AG09309 (cell line): Measurements from ENCODE around the gene OGFOD1.
A peak's percentile ranks its signal among the peaks of the same experiment; 100 is the strongest.

Experiments
- DNase-seq: peaks from one replicate; pipeline ENCODE4 v3.0.0-alpha.2; 2010; ENCODE audit warnings: low read depth
- H3K4me3 ChIP-seq: 2 replicates; pipeline ENCODE4 v1.5.1; 2011; ENCODE audit warnings: mild to moderate bottlenecking, low read depth, low read length, moderate library complexity; ENCODE audit not compliant: control insufficient read depth
- TF ChIP-seq, protein P1 (sequence below): IDR thresholded peaks from 2 replicates; pipeline ENCODE4 v1.5.1; 2011; ENCODE audit warnings: mild to moderate bottlenecking, low read depth, low read length, inconsistent platforms; ENCODE audit not compliant: insufficient read depth, control insufficient read depth; ENCODE audit errors: missing control alignments

OGFOD1 gene

DNA sequence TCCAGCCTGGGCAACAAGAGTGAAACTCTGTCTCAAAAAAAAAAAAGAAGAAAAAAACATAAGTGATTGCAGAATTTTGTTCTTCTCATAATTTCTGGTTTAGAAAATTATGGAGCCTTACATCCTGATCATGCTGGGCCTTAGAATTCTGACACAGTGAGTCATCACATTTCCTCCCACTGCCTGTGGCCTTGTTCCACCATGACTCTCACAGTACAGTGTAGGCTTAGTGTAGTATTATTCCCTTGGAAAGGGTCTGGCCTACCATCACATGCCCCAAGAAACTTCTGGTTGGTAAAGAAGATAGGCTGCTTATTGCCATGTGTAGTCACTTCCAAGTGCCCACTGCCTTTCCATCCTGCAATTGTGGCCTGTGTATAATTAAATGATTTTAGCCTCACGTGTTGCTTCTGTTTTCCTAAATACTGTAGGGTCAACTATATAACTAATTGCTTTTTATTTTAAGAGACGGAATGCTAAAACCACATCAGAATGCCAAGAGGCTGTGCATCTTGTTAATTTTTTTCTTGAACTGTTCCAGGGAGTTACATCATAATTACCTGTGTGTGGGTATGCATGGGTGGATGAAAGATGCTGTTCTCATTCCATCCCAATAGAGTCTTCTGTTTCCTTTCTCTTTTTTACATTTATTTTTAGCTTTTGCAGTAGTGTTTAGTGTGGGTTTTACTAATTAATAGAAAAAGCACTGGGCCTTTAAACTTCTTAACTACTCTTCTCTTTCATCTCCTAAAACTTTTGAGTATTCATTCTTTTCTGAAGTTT lies 25.9 kb downstream of the OGFOD1 start:
- DNase-seq = peak; percentile 69
- no peak overlapping the region for H3K4me3 ChIP-seq
- TF ChIP-seq, protein P1, sequence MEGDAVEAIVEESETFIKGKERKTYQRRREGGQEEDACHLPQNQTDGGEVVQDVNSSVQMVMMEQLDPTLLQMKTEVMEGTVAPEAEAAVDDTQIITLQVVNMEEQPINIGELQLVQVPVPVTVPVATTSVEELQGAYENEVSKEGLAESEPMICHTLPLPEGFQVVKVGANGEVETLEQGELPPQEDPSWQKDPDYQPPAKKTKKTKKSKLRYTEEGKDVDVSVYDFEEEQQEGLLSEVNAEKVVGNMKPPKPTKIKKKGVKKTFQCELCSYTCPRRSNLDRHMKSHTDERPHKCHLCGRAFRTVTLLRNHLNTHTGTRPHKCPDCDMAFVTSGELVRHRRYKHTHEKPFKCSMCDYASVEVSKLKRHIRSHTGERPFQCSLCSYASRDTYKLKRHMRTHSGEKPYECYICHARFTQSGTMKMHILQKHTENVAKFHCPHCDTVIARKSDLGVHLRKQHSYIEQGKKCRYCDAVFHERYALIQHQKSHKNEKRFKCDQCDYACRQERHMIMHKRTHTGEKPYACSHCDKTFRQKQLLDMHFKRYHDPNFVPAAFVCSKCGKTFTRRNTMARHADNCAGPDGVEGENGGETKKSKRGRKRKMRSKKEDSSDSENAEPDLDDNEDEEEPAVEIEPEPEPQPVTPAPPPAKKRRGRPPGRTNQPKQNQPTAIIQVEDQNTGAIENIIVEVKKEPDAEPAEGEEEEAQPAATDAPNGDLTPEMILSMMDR = no peak

DNA sequence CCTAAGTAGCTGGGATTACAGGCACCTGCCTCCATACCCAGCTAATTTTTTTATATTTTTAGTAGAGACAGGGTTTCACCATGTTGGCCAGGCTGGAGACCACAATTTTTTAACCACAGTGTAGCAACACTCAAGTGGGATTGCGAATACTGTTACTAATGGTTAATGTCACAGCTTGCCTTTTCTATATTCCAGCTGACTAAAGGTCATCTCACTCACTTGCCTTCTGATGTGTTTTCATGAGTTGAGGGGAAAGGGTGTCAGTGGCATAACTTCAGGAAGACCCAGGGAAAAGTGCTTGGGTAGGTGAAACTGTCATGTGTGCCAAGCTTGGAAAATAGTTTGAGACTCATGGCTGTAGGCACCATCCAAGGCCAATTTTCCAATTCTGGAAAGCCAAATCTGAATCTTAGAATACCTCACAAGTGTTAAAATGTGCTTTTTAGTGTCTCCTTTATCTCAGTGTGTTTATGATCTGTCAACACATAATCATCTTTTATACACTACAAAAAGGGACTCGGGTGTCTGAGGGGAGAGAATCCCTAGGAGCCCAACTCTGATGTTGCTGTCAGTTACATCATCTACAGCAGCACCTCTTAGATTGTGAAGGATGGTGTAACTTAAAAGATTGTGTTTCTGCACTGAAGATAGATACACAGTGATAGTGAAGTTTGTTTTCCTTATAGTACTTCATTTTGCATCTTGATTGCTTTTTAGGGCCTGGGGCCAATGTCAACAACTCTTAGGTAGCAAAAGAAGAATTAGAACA lies 27.1 kb downstream of the OGFOD1 start:
- H3K4me3 ChIP-seq = no peak overlapping the region
- peak; percentile 20 for DNase-seq
- TF ChIP-seq, protein P1 = no peak

DNA sequence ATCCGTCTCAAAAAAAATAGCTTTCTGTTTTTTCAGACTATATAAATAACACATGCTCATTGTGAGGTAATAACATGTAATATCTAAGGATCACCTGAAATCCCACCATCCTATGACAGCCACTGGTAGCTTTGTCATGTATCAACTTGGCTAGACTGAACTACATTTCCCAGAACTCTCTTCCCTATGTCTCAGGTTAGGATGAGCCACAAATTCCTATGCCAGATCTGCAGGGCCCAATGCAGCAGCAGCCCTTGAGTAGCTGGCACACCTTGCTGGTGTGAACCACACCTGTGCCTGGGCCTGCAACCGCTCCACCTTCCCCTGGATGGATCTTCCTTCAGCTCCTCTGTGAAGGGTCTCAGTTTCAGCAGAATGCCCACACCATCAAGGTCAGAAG lies 28.1 kb downstream of the OGFOD1 start:
- TF ChIP-seq, protein P1 = no peak
- DNase-seq = no peak
- H3K4me3 ChIP-seq = no peak overlapping the region

DNA sequence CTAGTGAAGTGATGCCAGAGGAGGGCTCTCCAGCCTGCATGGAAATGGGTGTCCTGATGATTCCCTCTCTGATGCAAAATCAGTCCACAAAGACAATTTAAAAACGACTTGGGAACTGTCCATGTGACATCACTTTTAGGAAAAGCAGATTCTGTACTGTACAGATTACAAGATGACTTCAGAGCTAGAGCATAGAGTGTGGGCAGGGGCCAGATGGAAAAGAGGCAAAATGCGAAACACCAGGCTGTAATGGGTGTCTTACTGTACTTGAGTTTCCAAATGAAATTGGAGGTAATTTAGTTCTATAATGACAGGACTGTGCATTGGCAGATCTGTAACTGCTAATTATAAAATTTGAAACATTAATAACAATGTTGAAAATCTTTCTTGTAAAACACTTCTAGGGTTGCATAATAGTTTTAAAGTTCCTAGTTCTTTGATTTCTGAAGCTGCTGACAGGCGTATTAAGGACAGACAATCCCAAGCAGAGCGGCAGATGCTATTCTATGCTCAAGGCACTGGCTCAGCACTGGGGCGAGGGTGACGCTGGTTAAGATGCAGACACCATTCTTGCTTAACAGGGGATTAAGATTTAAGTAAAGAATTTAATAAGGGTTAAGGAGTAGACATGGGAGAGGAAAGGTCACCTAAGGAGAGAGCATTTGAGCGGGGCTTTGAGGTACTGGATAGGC lies 29.6 kb downstream of the OGFOD1 start:
- DNase-seq = no peak
- TF ChIP-seq, protein P1 = no peak
- H3K4me3 ChIP-seq = no peak overlapping the region

DNA sequence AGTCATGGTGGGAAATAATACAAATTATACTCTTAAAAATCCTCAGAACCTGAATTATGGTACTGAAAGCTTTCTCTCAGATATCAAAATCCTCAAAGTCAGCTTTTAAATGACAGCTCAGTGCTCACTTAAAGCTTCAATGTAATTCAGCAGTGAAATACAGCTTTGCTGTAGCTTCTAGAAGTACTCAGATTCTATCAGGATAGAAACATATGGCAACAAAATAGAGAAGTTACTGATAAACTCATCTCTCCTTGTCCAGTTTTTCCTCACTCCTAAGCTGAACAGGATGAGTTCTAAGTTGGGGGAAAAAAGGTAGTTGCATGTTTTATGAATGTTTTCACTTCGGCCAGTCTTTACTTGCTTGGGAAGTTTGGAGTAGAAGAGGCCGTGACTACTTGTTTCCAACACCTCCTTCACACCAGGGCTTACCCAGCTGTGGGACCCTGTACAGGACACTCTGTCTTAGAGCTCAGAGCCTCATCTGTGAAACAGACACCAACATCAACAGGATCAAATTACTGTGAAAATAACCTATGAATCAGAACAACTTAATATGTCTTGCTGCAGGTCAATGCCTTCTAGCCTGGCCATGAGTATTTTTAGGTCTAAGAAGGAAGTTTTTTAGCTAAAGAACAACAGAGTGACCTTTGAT lies 30.2 kb downstream of the OGFOD1 start:
- no peak for DNase-seq
- TF ChIP-seq, protein P1 = no peak
- H3K4me3 ChIP-seq = no peak overlapping the region

DNA sequence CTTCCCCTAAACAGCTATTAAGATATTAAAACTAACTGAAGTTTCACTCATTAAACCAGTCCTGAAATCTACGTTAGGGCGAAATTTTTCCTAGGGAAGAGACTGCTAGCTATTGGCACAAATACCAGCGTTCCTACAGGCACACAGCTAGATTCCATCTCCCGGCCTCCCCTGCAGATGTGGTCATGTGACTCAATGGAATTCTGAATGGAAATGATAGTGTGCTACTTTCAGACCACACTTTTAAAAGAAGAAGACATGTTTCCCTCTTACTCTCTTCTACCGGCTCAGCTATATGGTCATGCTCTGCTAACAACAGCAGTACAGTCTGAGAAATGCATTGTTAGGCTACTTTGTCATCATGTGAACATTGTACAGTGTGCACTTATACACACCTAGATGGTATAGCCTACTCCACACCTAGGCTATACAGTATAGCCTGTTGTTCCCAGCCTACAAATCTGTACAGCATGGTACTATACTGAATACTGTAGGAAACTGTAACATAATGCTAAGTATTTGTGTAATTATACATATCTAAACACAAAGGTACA lies 31.4 kb downstream of the OGFOD1 start:
- DNase-seq = no peak
- TF ChIP-seq, protein P1 = no peak
- H3K4me3 ChIP-seq = no peak overlapping the region
